A549 (cell line): ENCODE results near the gene CEP135. TPM values are rescaled to one million over a fixed set of nuclear protein-coding genes. Genes with fewer than 3 reads are reported as not detected.

Source experiments
- ATAC-seq, 2 experiments: fragments of 200-7000 bp in 1 of 2; fragments of >200 bp in 1 of 2; cut with Nextera tagmentation in 1 of 2; cut with Tn5 transposase in 1 of 2; 3 replicates each; pipeline versions ENCODE4 v1.8.0 to v1.9.1; 2018 to 2020; ENCODE audit warnings: mild to moderate bottlenecking in 1 of 2, moderate library complexity in 1 of 2
- CTCF ChIA-PET: fragments of 300-600 bp; sonication (Branson Sonifier 250); formaldehyde crosslinking; extraction: SDS; loops from one replicate; lab custom pipeline; 2021; ENCODE audit warnings: antibody characterized with exemption, inconsistent platforms; lab: Yijun Ruan, JAX
- POLR2A ChIA-PET: fragments of 350-600 bp; formaldehyde crosslinking; extraction: SDS; loops from one replicate; lab custom pipeline; 2021; ENCODE audit warnings: antibody characterized with exemption, inconsistent platforms; lab: Yijun Ruan, JAX
- DNase-seq, 2 experiments: peaks; one replicate each; pipeline versions ENCODE4 v3.0.0 to v3.0.0-alpha.2; 2011 to 2016; ENCODE audit warnings: low read depth in 1 of 2, low spot score in 1 of 2
- FAIRE-seq: peaks from 2 replicates; lab custom pipeline; 2011; peaks lifted over from hg19 to GRCh38; lab: Jason Lieb, UNC
- H3K27ac ChIP-seq, 2 experiments: fragments of >200 bp; sonication (Bioruptor Twin); formaldehyde crosslinking; 3 replicates each; pipeline ENCODE4 v1.5.1; 2016 to 2017
- H3K4me1 ChIP-seq: fragments of >200 bp; sonication (Bioruptor Twin); formaldehyde crosslinking; 3 replicates; pipeline ENCODE4 v1.6.1; 2016
- H3K4me2 ChIP-seq: fragments of >200 bp; sonication (Bioruptor Twin); formaldehyde crosslinking; 3 replicates; pipeline ENCODE4 v1.6.1; 2016
- H3K4me3 ChIP-seq: fragments of >200 bp; sonication (Bioruptor Twin); formaldehyde crosslinking; 3 replicates; pipeline ENCODE4 v1.5.1; 2016
- H3K9me3 ChIP-seq: fragments of >200 bp; sonication (Bioruptor Twin); formaldehyde crosslinking; 3 replicates; pipeline ENCODE4 v1.6.1; 2016
- BCL3 ChIP-seq: fragments of >200 bp; sonication (Bioruptor Twin); formaldehyde crosslinking; IDR thresholded peaks from 3 replicates; pipeline ENCODE4 v1.6.1; 2016
- BHLHE40 ChIP-seq: IDR thresholded peaks from 2 replicates; pipeline ENCODE4 v1.6.1; 2012; ENCODE audit warnings: low read depth, low read length, inconsistent platforms
- CEBPB ChIP-seq, 2 experiments: fragments of >200 bp in 1 of 2; sonication (Bioruptor Twin) in 1 of 2; formaldehyde crosslinking in 1 of 2; IDR thresholded peaks; 2 replicates each; pipeline ENCODE4 v1.6.1; 2012 to 2016
- ELK1 ChIP-seq: fragments of 150-350 bp; IDR thresholded peaks from 2 replicates; pipeline ENCODE4 v1.6.1; 2014; ENCODE audit warnings: low read depth, mild to moderate bottlenecking, low read length
- FOSL2 ChIP-seq, 2 experiments: fragments of 450-650 bp in 1 of 2; fragments of >200 bp in 1 of 2; sonication (Bioruptor Twin) in 1 of 2; formaldehyde crosslinking; IDR thresholded peaks; 2 replicates each; pipeline versions ENCODE4 v1.5.0 to v1.6.1; 2016 to 2020; ENCODE audit warnings: mild to moderate bottlenecking in 1 of 2, moderate library complexity in 1 of 2
- HOXB5 ChIP-seq: fragments of 250-450 bp; sonication (Bioruptor Pico); IDR thresholded peaks from 2 replicates; pipeline ENCODE4 v1.5.0; 2020; ENCODE audit warnings: mild to moderate bottlenecking, moderate library complexity
- JUN ChIP-seq, 2 experiments: fragments of >200 bp; sonication (Bioruptor Twin); formaldehyde crosslinking; IDR thresholded peaks; 2 replicates in 1 of 2; 3 replicates in 1 of 2; pipeline ENCODE4 v1.6.1; 2016 to 2017
- KDM1A ChIP-seq: fragments of 200-600 bp; sonication (generic); IDR thresholded peaks from 2 replicates; pipeline ENCODE4 v1.6.1; 2016; ENCODE audit warnings: low read depth, mild to moderate bottlenecking
- KDM5A ChIP-seq: fragments of 200-600 bp; sonication (generic); IDR thresholded peaks from 2 replicates; pipeline ENCODE4 v1.6.1; 2016; ENCODE audit warnings: antibody characterized with exemption, mild to moderate bottlenecking
- MYC ChIP-seq: IDR thresholded peaks from 2 replicates; pipeline ENCODE4 v1.6.1; 2012; ENCODE audit warnings: mild to moderate bottlenecking, inconsistent platforms, low read length, improper control_type of control experiment, borderline replicate concordance
- NFE2L2 ChIP-seq: fragments of 150-350 bp; conservative IDR thresholded peaks from 2 replicates; pipeline ENCODE4 v1.6.1; 2014; ENCODE audit warnings: low read length
- POLR2A ChIP-seq: IDR thresholded peaks from 2 replicates; pipeline ENCODE4 v1.6.1; 2012; ENCODE audit warnings: mild to moderate bottlenecking, low read length
- RAD21 ChIP-seq, 2 experiments: fragments of >200 bp in 1 of 2; sonication (Bioruptor Twin) in 1 of 2; formaldehyde crosslinking in 1 of 2; IDR thresholded peaks in 1 of 2; conservative IDR thresholded peaks in 1 of 2; 2 replicates in 1 of 2; 3 replicates in 1 of 2; pipeline ENCODE4 v1.6.1; 2012 to 2018; ENCODE audit warnings: inconsistent platforms in 1 of 2
- SMC3 ChIP-seq: fragments of >200 bp; sonication (Bioruptor Twin); formaldehyde crosslinking; IDR thresholded peaks from 3 replicates; pipeline ENCODE4 v1.6.1; 2018; ENCODE audit warnings: inconsistent platforms
- SREBF2 ChIP-seq: fragments of 450-650 bp; IDR thresholded peaks from 2 replicates; pipeline ENCODE4 v1.6.1; 2014; ENCODE audit warnings: mild to moderate bottlenecking, moderate library complexity
- TP53 ChIP-seq: fragments of 250-450 bp; sonication (Bioruptor Pico); IDR thresholded peaks from 2 replicates; pipeline ENCODE4 v1.5.0; 2021; ENCODE audit warnings: mild to moderate bottlenecking, moderate library complexity
- ZSCAN20 ChIP-seq: fragments of 250-450 bp; sonication (Bioruptor Pico); IDR thresholded peaks from 2 replicates; pipeline ENCODE4 v1.8.0; 2022; ENCODE audit warnings: mild to moderate bottlenecking, moderate library complexity
- WGBS: methylation state at CpG from one replicate; pipeline ENCODE4 v1.1.6; 2017; ENCODE audit errors: missing lambda C conversion rate; 5-methylcytosine and 5-hydroxymethylcytosine counted together
- polyA minus RNA-seq: library from RNA; depleted of rRNA, polyadenylated mRNA; stranded (reverse); fragments of >200 nt; gene quantifications from 2 replicates; pipeline ENCODE4 v1.2.3, GENCODE V29; 2011; rRNA and poly(A)+ RNA removed
- polyA plus RNA-seq, 4 experiments: library from polyadenylated mRNA; depleted of rRNA in 3 of 4; stranded (reverse); fragments of >200 nt; fragmentation: RNase III in 1 of 4; extraction: RNeasy Plus Mini Kit Qiagen cat#74134 plus additional on column Dnase treatment in 1 of 4; gene quantifications; 2 replicates in 3 of 4; 3 replicates in 1 of 4; pipeline ENCODE4 v1.2.3, GENCODE V29; 2011 to 2017
- TF ChIP-seq, protein P1 (sequence below): fragments of >200 bp; sonication (Bioruptor Twin); formaldehyde crosslinking; IDR thresholded peaks from 3 replicates; pipeline ENCODE4 v1.5.1; 2016
- TF ChIP-seq, protein P2 (sequence below): fragments of >200 bp; sonication (Bioruptor Twin); formaldehyde crosslinking; IDR thresholded peaks from 2 replicates; pipeline ENCODE4 v1.6.1; 2016
- TF ChIP-seq, protein P3 (sequence below): IDR thresholded peaks from 2 replicates; pipeline ENCODE4 v1.6.1; 2012

CEP135 gene, protein sequence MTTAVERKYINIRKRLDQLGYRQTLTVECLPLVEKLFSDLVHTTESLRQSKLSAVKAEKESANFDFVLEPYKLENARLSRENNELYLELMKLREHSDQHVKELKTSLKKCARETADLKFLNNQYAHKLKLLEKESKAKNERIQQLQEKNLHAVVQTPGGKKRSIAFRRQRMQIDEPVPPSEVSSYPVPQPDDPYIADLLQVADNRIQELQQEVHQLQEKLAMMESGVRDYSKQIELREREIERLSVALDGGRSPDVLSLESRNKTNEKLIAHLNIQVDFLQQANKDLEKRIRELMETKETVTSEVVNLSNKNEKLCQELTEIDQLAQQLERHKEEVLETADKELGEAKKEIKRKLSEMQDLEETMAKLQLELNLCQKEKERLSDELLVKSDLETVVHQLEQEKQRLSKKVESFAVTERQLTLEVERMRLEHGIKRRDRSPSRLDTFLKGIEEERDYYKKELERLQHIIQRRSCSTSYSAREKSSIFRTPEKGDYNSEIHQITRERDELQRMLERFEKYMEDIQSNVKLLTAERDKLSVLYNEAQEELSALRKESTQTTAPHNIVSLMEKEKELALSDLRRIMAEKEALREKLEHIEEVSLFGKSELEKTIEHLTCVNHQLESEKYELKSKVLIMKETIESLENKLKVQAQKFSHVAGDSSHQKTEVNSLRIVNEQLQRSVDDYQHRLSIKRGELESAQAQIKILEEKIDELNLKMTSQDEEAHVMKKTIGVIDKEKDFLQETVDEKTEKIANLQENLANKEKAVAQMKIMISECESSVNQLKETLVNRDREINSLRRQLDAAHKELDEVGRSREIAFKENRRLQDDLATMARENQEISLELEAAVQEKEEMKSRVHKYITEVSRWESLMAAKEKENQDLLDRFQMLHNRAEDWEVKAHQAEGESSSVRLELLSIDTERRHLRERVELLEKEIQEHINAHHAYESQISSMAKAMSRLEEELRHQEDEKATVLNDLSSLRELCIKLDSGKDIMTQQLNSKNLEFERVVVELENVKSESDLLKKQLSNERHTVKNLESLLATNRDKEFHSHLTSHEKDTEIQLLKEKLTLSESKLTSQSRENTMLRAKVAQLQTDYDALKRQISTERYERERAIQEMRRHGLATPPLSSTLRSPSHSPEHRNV
- polyA plus RNA-seq (2011; rRNA removed) (5.7 and 10.6 TPM in 2 replicates), polyA plus RNA-seq (2017; fragmentation: RNase III; extraction: RNeasy Plus Mini Kit Qiagen cat#74134 plus additional on column Dnase treatment) (7.1 to 8.0 TPM (median 7.3 TPM) in 3 replicates), polyA minus RNA-seq (3.2 and 3.9 TPM in 2 replicates)
- 1.8 and 2.1 TPM in 2 replicates for polyA plus RNA-seq (2012; cell fraction: cytosol; rRNA removed)
- polyA plus RNA-seq (2012; cell fraction: nucleus; rRNA removed), result 2.0 and 3.7 TPM in 2 replicates

DNA sequence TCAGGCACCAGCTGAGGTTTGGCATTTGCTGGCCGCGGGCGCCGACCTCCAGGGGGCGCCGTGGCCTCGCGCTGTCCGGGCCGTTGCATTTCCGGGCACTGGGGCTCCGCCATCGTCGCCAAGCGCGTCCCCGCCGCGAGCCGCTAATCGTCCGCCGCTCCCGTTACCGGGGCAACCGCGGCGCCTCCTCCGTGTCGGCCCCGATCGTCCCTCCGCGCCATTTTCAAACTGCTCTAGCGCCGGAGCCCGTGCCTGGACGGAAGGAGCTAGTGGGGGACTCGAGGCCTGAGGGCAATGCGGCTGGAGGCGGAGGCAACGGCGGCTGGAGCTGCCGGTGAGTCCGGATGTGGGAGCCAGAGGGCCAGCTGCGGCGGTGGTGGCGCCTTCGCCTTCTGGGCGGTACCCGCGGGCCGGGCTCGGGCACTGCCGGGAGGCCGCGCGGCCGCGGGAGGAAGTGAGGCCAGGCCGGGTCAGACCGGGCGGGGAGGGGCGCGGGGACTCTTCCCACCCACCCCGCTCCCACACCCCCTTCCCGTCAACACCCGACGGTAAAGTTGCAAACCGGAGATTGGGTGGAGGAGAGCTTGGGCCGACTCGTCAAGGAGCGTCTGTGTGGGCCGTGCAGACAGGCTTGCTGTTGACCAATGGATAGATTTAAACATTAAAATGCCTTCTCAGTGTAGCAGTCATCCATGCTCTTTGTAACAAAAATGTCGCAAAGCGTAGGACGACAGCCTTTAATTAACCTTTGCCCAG is at the start of gene CEP135:
TSS of gene CEP135 (plus strand) at position 220 of the 756 bp plus-strand sequence. CDS start 3,186 bp downstream, outside the sequence.
- CTCF ChIA-PET, result interaction anchor here (0.6 to 2.7 kb wide), 32 partner anchors 8 to 361 kb away, joined by 3 to 24 read pairs (median 4); partner anchors contain the start of gene EXOC1
- H3K4me2 ChIP-seq, result peak within 1 kb of the TSS; percentile 95
- H3K27ac ChIP-seq, result peak within 1 kb of the TSS; percentile 94 to 99
- H3K9me3 ChIP-seq, result no peaks in the 10 kb centered on the region
- H3K4me1 ChIP-seq, result peaks cover 17% of the 10 kb centered on the region
- no peak for FAIRE-seq
- TF ChIP-seq BHLHE40 (no peak), RAD21 (conservative IDR thresholded peaks at IDR 0.05 in 1 of 2, IDR thresholded peaks at IDR 0.05 in 1 of 2) (peak; percentile 48 to 72), KDM5A (peak; percentile 66), JUN (IDR thresholded peaks at IDR 0.05) (peak in 1 of 2 experiments; percentile 67; a peak in 3 of 5 replicates), SMC3 (peak; percentile 65), POLR2A (peak; percentile 46), MYC (peak; percentile 66; the same call in 1 of the 2 replicates), BCL3 (peak; percentile 42; the same call in 1 of the 3 replicates), ZSCAN20 (CRISPR knock-in tag) (no peak)
- TF ChIP-seq, protein P1, sequence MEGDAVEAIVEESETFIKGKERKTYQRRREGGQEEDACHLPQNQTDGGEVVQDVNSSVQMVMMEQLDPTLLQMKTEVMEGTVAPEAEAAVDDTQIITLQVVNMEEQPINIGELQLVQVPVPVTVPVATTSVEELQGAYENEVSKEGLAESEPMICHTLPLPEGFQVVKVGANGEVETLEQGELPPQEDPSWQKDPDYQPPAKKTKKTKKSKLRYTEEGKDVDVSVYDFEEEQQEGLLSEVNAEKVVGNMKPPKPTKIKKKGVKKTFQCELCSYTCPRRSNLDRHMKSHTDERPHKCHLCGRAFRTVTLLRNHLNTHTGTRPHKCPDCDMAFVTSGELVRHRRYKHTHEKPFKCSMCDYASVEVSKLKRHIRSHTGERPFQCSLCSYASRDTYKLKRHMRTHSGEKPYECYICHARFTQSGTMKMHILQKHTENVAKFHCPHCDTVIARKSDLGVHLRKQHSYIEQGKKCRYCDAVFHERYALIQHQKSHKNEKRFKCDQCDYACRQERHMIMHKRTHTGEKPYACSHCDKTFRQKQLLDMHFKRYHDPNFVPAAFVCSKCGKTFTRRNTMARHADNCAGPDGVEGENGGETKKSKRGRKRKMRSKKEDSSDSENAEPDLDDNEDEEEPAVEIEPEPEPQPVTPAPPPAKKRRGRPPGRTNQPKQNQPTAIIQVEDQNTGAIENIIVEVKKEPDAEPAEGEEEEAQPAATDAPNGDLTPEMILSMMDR, result peak; percentile 80
- TF ChIP-seq, protein P2, sequence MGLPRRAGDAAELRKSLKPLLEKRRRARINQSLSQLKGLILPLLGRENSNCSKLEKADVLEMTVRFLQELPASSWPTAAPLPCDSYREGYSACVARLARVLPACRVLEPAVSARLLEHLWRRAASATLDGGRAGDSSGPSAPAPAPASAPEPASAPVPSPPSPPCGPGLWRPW, result no peak
- TF ChIP-seq, protein P3, sequence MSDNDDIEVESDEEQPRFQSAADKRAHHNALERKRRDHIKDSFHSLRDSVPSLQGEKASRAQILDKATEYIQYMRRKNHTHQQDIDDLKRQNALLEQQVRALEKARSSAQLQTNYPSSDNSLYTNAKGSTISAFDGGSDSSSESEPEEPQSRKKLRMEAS, result peak; percentile 65
- TF ChIP-seq, all 56 proteins: peak for 9
- under 1% methylated on average over 7 of the region's 77 CpGs for WGBS
- peak within 1 kb of the TSS; percentile 84 for H3K4me3 ChIP-seq
- DNase-seq, result peak; percentile 58 to 89
- POLR2A ChIA-PET, result interaction anchor here (0.6 to 1.6 kb wide), 12 partner anchors 8 to 489 kb away, joined by 3 to 11 read pairs (median 4); partner anchors contain the start of genes AASDH and PPAT
- peak; percentile 93 for ATAC-seq

DNA sequence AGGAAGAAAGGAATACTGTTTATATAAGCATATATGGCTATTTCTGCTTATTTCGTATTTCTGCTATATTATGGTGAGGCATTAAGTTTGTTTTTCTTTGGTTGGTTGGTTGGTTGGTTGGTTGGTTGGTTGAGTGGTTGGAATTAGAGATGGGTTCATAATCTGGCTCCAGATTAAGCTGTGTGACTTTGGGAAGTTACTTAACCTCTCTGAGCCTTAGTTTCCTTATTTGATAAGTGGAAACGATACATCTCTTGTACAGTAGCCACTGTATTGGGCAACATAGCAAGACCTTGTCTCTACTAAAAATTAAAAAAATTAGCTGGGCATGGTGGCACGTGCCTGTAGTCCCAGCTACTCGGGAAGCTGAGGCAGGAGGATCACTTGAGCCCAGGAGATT is 46.1 kb upstream of the CEP135 start:
- no peak overlapping the region for H3K4me3 ChIP-seq
- ChIA-PET CTCF (interaction anchor here (2.0 kb wide), 1 partner anchor 46 kb away, joined by 6 read pairs; the partner anchor contains the start of gene CEP135), POLR2A (no interaction called here)
- ATAC-seq (no peak), DNase-seq (no peak), FAIRE-seq (no peak)
- H3K4me2 ChIP-seq, result no peak overlapping the region
- peaks cover 9% of the 10 kb centered on the region; the same call in 2 of the 3 replicates for H3K4me1 ChIP-seq
- WGBS, result 89% methylated on average over 4 of the region's 4 CpGs
- no peak overlapping the region for H3K27ac ChIP-seq
- no peaks in the 10 kb centered on the region for H3K9me3 ChIP-seq
- TF ChIP-seq HOXB5 (CRISPR knock-in tag), result no peak
- TF ChIP-seq, protein P3, result no peak
- TF ChIP-seq KDM1A, result no peak
- no peak for TF ChIP-seq ELK1
- TF ChIP-seq SREBF2, result no peak
- TF ChIP-seq CEBPB (IDR thresholded peaks at IDR 0.05), result no peak
- TF ChIP-seq KDM5A, result no peak
- no peak for TF ChIP-seq NFE2L2
- no peak for TF ChIP-seq TP53
- TF ChIP-seq, protein P1, result no peak
- TF ChIP-seq MYC, result no peak
- no peak for TF ChIP-seq FOSL2 (IDR thresholded peaks at IDR 0.05)
- no peak for TF ChIP-seq FOSL2 (CRISPR knock-in tag; IDR thresholded peaks at IDR 0.05)
